Stimulated activated CD8-positive, alpha-beta memory T cell treated with anti-CD3 and anti-CD28 coated beads, Interleukin-7, amount 100 ng/mL, for 4 hours (primary cell): ENCODE measurements around the gene TMEM179B.

Experiments used
- DNase-seq, 2 donors: peaks; one replicate each; pipeline ENCODE4 v3.0.0-alpha.2; 2020; ENCODE audit warnings: low read depth in 2 of 2

Gene TMEM179B

GRCh38 chr11:62832336-62833234 is 45.4 kb downstream of the TMEM179B start, which contains the start of gene TEX54:
Gene TEX54, minus strand, starts transcription at chr11:62832841.
- no peak for DNase-seq

GRCh38 chr11:62835336-62835735 is 48.1 kb downstream of the TMEM179B start:
- DNase-seq: no peak

- peak; percentile 89 to 92 for DNase-seq
Observed at GRCh38 chr11:62839050-62839945, 52.1 kb downstream of the TMEM179B start, which contains the start of gene WDR74. Gene WDR74, minus strand, starts transcription at chr11:62839590. Its CDS starts 20 bp downstream, at chr11:62839570.
